Liver (tissue), 9 donors: ENCODE data around the gene TMEM255A. TPM values are rescaled to one million over a fixed set of nuclear protein-coding genes. Genes with fewer than 3 reads are reported as not detected.
A peak's percentile ranks its signal among the peaks of the same experiment; 100 is the strongest.

Experiments used
- DNase-seq: peaks from one replicate; pipeline ENCODE4 v3.0.0-alpha.2; 2017; ENCODE audit warnings: low spot score
- H3K27ac ChIP-seq, 2 donors: one replicate each; pipeline ENCODE4 v1.7.0; 2013; ENCODE audit warnings: inconsistent platforms in 2 of 2, low read length in 2 of 2, control low read depth in 1 of 2, low read depth in 1 of 2, mild to moderate bottlenecking in 1 of 2
- H3K27me3 ChIP-seq, 4 donors: one replicate each; pipeline versions ENCODE4 v1.6.1 to v1.7.0; 2013; ENCODE audit warnings: low read length in 3 of 4, inconsistent platforms in 1 of 4, mild to moderate bottlenecking in 1 of 4, moderate library complexity in 1 of 4; ENCODE audit not compliant: control insufficient read depth in 4 of 4, insufficient read depth in 4 of 4
- H3K36me3 ChIP-seq, 4 donors: one replicate each; pipeline versions ENCODE4 v1.6.1 to v1.7.0; 2013; ENCODE audit warnings: low read length in 3 of 4, mild to moderate bottlenecking in 3 of 4, low read depth in 1 of 4, moderate library complexity in 1 of 4; ENCODE audit not compliant: control insufficient read depth in 4 of 4, insufficient read depth in 3 of 4
- H3K4me1 ChIP-seq, 4 donors: one replicate each; pipeline versions ENCODE4 v1.6.1 to v1.7.0; 2013; ENCODE audit warnings: low read length in 3 of 4, mild to moderate bottlenecking in 3 of 4, moderate library complexity in 1 of 4; ENCODE audit not compliant: control insufficient read depth in 4 of 4, insufficient read depth in 4 of 4
- H3K4me3 ChIP-seq, 3 donors: one replicate each; pipeline versions ENCODE4 v1.6.1 to v1.7.0; 2013; ENCODE audit warnings: low read length in 3 of 3, control low read depth in 1 of 3, low read depth in 1 of 3, mild to moderate bottlenecking in 1 of 3
- H3K9ac ChIP-seq, 2 donors: one replicate each; pipeline ENCODE4 v1.7.0; 2013; ENCODE audit warnings: low read length in 2 of 2, mild to moderate bottlenecking in 2 of 2, moderate library complexity in 2 of 2, control low read depth in 1 of 2, low read depth in 1 of 2
- H3K9me3 ChIP-seq, 4 donors: one replicate each; pipeline versions ENCODE4 v1.6.1 to v1.7.0; 2013; ENCODE audit warnings: low read length in 3 of 4; ENCODE audit not compliant: control insufficient read depth in 4 of 4
- FOXA1 ChIP-seq: IDR thresholded peaks from 2 replicates; pipeline ENCODE4 v1.6.1; 2016; ENCODE audit warnings: antibody characterized with exemption
- FOXA2 ChIP-seq: IDR thresholded peaks from 2 replicates; pipeline ENCODE4 v1.6.1; 2016; ENCODE audit warnings: antibody characterized with exemption
- GABPA ChIP-seq, 2 donors: IDR thresholded peaks in 1 of 2; conservative IDR thresholded peaks in 1 of 2; 2 replicates each; pipeline ENCODE4 v1.6.1; 2016; ENCODE audit warnings: antibody characterized with exemption in 2 of 2, mild to moderate bottlenecking in 1 of 2, moderate library complexity in 1 of 2
- HNF4A ChIP-seq, 2 donors: conservative IDR thresholded peaks; 2 replicates each; pipeline ENCODE4 v1.6.1; 2016; ENCODE audit warnings: antibody characterized with exemption in 2 of 2, mild to moderate bottlenecking in 2 of 2
- HNF4G ChIP-seq: IDR thresholded peaks from 2 replicates; pipeline ENCODE4 v1.6.1; 2016; ENCODE audit warnings: antibody characterized with exemption
- JUND ChIP-seq, 2 donors: IDR thresholded peaks; 2 replicates each; pipeline ENCODE4 v1.6.1; 2016; ENCODE audit warnings: antibody characterized with exemption in 2 of 2
- NR2F2 ChIP-seq: IDR thresholded peaks from 2 replicates; pipeline ENCODE4 v1.6.1; 2016; ENCODE audit warnings: antibody characterized with exemption
- RAD21 ChIP-seq, 2 donors: IDR thresholded peaks; 2 replicates each; pipeline ENCODE4 v1.6.1; 2016; ENCODE audit warnings: antibody characterized with exemption in 2 of 2, mild to moderate bottlenecking in 2 of 2
- RXRA ChIP-seq, 2 donors: IDR thresholded peaks; 2 replicates each; pipeline ENCODE4 v1.6.1; 2017 to 2018; ENCODE audit warnings: antibody characterized with exemption in 2 of 2, mild to moderate bottlenecking in 1 of 2
- SP1 ChIP-seq: IDR thresholded peaks from 2 replicates; pipeline ENCODE4 v1.6.1; 2018; ENCODE audit warnings: antibody characterized with exemption, mild to moderate bottlenecking
- TAF1 ChIP-seq: conservative IDR thresholded peaks from 2 replicates; pipeline ENCODE4 v1.6.1; 2016; ENCODE audit warnings: antibody characterized with exemption, mild to moderate bottlenecking
- YY1 ChIP-seq: IDR thresholded peaks from 2 replicates; pipeline ENCODE4 v1.6.1; 2016; ENCODE audit warnings: antibody characterized with exemption, mild to moderate bottlenecking
- WGBS: extraction: QIAGEN DNeasy Blood & Tissue Kit; methylation state at CpG from one replicate; pipeline ENCODE4 v1.1.7; 2013; 5-methylcytosine and 5-hydroxymethylcytosine counted together
- polyA plus RNA-seq, 2 donors: library from polyadenylated mRNA; stranded (reverse) in 1 of 2; unstranded in 1 of 2; fragments of 200-250 nt in 1 of 2; fragments of >200 nt in 1 of 2; fragmentation: Nextera tagmentation in 1 of 2; extraction: Ambion mirVana in 1 of 2; gene quantifications; one replicate each; pipeline versions ENCODE4 v1.2.1 to v1.2.3, GENCODE V29; 2013 to 2015
- total RNA-seq, 2 donors: library from RNA; depleted of rRNA; stranded (reverse); fragments of >200 nt; gene quantifications; one replicate each; pipeline ENCODE4 v1.2.3, GENCODE V29; 2014
- TF ChIP-seq, protein P1 (sequence below): fragments of 150-350 bp; IDR thresholded peaks from 2 replicates; pipeline ENCODE4 v1.5.1; 2017; ENCODE audit warnings: improper control_type of control experiment, low read depth, low read length; ENCODE audit not compliant: missing input control
- TF ChIP-seq, protein P2 (sequence below): IDR thresholded peaks from 2 replicates; pipeline ENCODE4 v1.6.1; 2016; ENCODE audit warnings: antibody characterized with exemption
- TF ChIP-seq, protein P3 (sequence below): IDR thresholded peaks from 2 replicates; pipeline ENCODE4 v1.6.1; 2016; ENCODE audit warnings: antibody characterized with exemption, mild to moderate bottlenecking
- TF ChIP-seq, protein P4 (sequence below): IDR thresholded peaks from 2 replicates; pipeline ENCODE4 v1.6.1; 2016; ENCODE audit warnings: antibody characterized with exemption
- donor health status: healthy.
- donor health status: healthy.
- donor health status: healthy.
- donor health status: healthy.
- donor health status: healthy.

TMEM255A gene
- total RNA-seq (not detected), polyA plus RNA-seq (under 1 TPM in 1 of 2 donors, not detected in 1; 0.08 TPM)

DNA sequence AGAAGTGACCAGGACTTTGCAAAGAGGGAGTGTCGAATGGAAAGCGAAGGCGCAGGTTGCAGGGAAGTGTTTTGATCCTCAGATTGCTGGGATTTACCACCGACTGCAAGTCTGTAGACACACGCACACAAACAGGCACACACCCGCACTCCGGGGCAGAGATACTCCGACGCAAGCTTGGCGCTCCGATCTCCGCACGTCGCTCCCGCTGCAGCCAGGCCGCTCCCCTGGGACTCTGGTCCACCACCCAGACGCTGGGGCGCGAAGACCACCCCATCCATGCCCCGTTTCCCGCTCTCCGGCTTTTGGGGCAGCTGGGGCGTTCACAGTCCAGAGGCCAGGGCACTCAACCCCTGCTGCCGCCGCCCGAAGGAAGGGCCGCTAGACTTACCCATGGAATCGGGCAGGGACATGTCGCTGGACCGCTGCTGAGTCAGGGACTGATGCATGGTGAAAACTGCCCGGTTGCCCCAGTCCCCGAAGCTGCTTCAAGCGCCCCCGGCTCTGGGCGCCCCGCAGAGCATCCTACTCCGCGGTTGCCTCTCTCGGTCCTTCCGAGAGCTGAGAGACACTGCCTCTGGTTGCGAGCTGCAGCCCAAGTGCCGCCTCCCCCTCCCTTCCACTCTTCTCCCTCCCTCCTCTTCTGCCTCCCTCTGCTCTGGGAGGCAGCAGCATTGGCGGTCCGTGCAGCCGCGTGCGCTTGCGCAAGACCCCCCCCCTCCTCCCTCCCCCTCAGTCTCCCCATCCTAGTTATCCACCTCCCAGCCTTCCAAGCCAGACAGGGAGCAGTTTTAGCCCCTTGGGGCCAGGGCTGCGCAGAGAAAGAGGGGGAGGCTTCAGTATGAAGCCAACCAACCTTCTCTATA lies at the start of gene TMEM255A:
TSS of gene TMEM255A (minus strand) at position 601 of the 866 bp plus-strand sequence. CDS start at position 449, 152 bp downstream.
- Histone ChIP-seq H3K9me3 (no peaks in the 10 kb centered on the region), H3K27me3 (peaks cover 0 to 7% (median 1%) of the 10 kb centered on the region in 4 donors), H3K9ac (no peak within 1 kb of the TSS), H3K27ac (no peak within 1 kb of the TSS), H3K4me1 (peaks cover 6 to 23% (median 17%) of the 10 kb centered on the region in 4 donors), H3K4me3 (peak within 1 kb of the TSS in 1 of 3 donors; percentile 34), H3K36me3 (no peaks in the 10 kb centered on the region)
- no peak for TF ChIP-seq JUND (IDR thresholded peaks at IDR 0.05)
- no peak for TF ChIP-seq RAD21 (IDR thresholded peaks at IDR 0.05)
- no peak for TF ChIP-seq RXRA (IDR thresholded peaks at IDR 0.05)
- TF ChIP-seq, protein P1, sequence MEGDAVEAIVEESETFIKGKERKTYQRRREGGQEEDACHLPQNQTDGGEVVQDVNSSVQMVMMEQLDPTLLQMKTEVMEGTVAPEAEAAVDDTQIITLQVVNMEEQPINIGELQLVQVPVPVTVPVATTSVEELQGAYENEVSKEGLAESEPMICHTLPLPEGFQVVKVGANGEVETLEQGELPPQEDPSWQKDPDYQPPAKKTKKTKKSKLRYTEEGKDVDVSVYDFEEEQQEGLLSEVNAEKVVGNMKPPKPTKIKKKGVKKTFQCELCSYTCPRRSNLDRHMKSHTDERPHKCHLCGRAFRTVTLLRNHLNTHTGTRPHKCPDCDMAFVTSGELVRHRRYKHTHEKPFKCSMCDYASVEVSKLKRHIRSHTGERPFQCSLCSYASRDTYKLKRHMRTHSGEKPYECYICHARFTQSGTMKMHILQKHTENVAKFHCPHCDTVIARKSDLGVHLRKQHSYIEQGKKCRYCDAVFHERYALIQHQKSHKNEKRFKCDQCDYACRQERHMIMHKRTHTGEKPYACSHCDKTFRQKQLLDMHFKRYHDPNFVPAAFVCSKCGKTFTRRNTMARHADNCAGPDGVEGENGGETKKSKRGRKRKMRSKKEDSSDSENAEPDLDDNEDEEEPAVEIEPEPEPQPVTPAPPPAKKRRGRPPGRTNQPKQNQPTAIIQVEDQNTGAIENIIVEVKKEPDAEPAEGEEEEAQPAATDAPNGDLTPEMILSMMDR = no peak
- TF ChIP-seq FOXA1 = no peak
- TF ChIP-seq SP1 = no peak
- TF ChIP-seq, protein P2, sequence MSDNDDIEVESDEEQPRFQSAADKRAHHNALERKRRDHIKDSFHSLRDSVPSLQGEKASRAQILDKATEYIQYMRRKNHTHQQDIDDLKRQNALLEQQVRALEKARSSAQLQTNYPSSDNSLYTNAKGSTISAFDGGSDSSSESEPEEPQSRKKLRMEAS = no peak
- TF ChIP-seq NR2F2 = no peak
- TF ChIP-seq TAF1 = no peak
- no peak for TF ChIP-seq HNF4G
- TF ChIP-seq, protein P3, sequence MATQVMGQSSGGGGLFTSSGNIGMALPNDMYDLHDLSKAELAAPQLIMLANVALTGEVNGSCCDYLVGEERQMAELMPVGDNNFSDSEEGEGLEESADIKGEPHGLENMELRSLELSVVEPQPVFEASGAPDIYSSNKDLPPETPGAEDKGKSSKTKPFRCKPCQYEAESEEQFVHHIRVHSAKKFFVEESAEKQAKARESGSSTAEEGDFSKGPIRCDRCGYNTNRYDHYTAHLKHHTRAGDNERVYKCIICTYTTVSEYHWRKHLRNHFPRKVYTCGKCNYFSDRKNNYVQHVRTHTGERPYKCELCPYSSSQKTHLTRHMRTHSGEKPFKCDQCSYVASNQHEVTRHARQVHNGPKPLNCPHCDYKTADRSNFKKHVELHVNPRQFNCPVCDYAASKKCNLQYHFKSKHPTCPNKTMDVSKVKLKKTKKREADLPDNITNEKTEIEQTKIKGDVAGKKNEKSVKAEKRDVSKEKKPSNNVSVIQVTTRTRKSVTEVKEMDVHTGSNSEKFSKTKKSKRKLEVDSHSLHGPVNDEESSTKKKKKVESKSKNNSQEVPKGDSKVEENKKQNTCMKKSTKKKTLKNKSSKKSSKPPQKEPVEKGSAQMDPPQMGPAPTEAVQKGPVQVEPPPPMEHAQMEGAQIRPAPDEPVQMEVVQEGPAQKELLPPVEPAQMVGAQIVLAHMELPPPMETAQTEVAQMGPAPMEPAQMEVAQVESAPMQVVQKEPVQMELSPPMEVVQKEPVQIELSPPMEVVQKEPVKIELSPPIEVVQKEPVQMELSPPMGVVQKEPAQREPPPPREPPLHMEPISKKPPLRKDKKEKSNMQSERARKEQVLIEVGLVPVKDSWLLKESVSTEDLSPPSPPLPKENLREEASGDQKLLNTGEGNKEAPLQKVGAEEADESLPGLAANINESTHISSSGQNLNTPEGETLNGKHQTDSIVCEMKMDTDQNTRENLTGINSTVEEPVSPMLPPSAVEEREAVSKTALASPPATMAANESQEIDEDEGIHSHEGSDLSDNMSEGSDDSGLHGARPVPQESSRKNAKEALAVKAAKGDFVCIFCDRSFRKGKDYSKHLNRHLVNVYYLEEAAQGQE = no peak
- DNase-seq = no peak
- WGBS = 6% methylated on average over 49 of the region's 49 CpGs

DNA sequence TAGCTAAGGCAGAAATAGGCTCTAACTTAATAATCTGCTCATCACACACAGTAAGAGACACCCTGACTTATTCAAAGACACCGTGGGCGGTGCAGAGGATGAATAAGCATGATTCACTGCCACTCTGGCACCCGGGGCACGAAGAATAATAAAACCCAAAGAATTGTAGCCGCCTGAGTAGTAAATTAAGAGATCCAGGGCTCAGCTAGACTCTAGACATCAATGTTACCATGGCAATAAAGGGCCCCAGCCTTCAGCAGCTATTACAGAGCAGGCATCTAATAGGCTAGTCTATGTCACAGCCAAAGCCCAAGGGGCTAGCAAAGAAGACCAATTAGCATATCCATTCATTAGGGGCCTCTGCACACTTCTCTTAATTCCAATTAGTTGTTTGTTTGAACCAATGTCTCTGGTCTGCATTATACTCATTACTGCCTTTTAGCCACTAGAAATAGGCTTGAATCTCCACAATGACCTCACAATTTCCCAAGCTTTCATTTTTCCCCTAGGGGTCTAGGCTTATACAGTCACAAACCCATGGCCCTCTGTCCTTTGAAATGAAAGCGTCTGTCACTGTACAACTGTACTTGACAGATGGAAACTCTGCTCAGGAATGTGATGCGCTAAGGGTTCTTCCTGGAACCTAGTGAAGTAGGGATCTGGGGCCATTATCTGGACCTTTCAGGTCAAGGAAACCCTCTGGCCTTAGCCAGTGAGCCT lies 47.6 kb upstream of the TMEM255A start:
- Histone ChIP-seq H3K27me3 (peaks cover 0 to 2% (median 0%) of the 10 kb centered on the region in 4 donors), H3K36me3 (no peaks in the 10 kb centered on the region), H3K4me3 (no peak overlapping the region), H3K4me1 (no peaks in the 10 kb centered on the region), H3K27ac (no peak overlapping the region), H3K9me3 (no peaks in the 10 kb centered on the region), H3K9ac (no peak overlapping the region)
- WGBS = 80% methylated on average over 7 of the region's 7 CpGs
- DNase-seq = no peak
- TF ChIP-seq, protein P4, sequence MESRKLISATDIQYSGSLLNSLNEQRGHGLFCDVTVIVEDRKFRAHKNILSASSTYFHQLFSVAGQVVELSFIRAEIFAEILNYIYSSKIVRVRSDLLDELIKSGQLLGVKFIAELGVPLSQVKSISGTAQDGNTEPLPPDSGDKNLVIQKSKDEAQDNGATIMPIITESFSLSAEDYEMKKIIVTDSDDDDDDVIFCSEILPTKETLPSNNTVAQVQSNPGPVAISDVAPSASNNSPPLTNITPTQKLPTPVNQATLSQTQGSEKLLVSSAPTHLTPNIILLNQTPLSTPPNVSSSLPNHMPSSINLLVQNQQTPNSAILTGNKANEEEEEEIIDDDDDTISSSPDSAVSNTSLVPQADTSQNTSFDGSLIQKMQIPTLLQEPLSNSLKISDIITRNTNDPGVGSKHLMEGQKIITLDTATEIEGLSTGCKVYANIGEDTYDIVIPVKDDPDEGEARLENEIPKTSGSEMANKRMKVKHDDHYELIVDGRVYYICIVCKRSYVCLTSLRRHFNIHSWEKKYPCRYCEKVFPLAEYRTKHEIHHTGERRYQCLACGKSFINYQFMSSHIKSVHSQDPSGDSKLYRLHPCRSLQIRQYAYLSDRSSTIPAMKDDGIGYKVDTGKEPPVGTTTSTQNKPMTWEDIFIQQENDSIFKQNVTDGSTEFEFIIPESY = no peak
- TF ChIP-seq HNF4A (conservative IDR thresholded peaks at IDR 0.05) (no peak), JUND (IDR thresholded peaks at IDR 0.05) (no peak), RAD21 (IDR thresholded peaks at IDR 0.05) (no peak), YY1 (no peak), FOXA1 (no peak), TAF1 (no peak), HNF4G (no peak), GABPA (IDR thresholded peaks at IDR 0.05 in 1 of 2, conservative IDR thresholded peaks at IDR 0.05 in 1 of 2) (no peak), RXRA (IDR thresholded peaks at IDR 0.05) (no peak), FOXA2 (no peak), NR2F2 (no peak), SP1 (no peak)
- TF ChIP-seq, protein P1 = no peak
- TF ChIP-seq, protein P2 = no peak
